GM15510 (cell line): ENCODE measurements around the gene SERPINF2.
A peak's percentile ranks its signal among the peaks of the same experiment; 100 is the strongest.

Experiments
- POLR2A ChIP-seq: IDR thresholded peaks from 3 replicates; pipeline ENCODE4 v1.6.1; 2011; ENCODE audit warnings: borderline replicate concordance; ENCODE audit not compliant: insufficient read length; ENCODE audit errors: extremely low read depth

SERPINF2 gene

GRCh38 chr17:1714427-1714979, 28.2 kb upstream of the SERPINF2 start:
- TF ChIP-seq POLR2A = no peak

DNA sequence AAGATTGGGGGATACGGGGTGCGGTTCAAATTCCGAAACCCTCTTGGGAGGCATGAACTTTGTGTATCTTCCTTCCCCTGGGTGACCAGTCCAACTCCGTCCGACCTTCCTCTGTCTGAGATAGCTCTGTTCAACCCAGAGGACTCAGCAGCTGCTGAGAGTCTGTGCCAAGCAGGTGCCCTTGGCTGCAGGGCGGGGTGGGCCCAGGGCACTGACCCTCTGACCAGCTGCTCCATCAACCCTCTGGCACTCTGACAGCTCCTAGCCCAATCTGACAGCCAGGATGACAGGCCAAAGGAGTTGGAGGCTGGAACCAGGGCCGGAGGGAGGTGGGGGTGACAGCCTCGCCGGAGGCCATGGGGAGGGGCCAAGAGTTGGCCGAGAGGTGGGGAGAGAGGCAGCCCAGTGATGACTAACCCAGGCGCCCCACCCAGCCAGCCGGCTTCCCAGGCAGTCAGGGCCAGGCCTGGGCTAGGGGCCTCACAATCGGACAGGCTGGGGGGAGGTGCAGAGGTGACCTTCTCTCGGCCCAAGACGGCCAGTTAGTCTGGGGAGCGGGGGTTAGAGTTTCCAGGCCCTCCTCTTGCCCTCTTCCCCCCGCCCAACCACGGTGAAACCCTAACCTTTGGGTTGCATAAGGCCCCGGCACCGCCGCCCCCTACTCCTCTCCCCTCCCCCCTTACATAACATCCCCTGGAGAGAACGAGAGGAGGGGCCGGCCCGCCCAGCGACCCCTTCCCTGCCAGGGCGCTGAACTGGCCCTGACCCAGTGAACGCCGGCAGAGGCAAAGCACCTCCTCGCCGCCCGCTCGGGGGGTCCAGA, 27.5 kb upstream of the SERPINF2 start:
- TF ChIP-seq POLR2A = no peak

DNA sequence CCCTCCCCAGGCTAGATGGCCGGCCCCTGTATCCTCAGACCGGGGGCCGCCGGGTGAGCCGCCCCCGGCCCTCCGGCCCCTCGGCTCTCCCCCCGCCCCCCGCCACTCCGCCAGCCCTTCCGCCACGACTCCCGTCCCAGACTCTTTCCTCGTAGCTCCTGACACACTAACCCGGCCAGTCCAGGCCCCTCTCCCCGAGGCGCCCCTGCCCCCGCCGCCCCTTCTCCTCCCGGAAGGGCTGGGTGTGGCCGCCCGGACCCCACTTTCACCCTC, 26.9 kb upstream of the SERPINF2 start:
- TF ChIP-seq POLR2A = no peak

DNA sequence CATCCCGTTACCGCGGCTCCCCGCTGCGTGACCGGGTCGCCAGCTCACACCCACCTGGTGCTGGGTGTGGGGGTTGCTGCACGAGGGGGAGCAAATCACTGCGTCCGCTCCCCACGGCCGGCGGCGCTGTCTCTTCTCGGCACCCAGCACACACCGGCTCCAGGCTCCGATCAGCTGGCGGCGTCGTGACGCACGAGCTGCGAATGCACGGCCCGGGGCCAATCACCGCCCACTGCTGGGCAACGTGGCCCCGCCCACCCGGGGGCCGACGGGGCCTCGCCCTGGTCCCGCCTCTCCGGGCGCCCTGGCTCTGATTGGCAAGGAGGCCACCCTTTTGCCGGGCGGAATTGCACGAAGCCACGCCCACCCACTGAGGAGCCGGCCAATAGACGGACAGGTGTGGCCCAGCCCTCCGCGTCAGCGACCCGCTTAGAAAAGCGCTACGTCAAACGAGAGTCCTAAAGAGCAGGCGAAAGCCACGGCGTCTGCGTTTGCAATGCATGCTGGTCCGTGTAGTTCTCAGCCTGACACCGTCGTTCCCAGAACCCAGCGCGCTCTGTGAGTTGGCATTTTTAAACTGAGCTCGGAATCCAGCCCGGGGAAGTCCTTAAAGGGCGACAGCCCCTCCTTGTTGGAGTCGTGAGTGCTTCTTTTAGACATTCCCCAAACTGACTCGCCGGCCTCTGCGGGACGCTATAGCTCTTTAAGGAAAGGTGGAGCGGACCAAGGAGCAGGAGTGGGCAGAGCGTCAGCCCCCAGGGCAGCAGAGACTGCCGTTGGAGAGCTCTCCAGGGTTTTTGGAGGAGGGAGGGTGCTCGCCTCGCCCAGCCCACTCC, 26.4 kb upstream of the SERPINF2 start:
- peak; percentile 79 for TF ChIP-seq POLR2A

DNA sequence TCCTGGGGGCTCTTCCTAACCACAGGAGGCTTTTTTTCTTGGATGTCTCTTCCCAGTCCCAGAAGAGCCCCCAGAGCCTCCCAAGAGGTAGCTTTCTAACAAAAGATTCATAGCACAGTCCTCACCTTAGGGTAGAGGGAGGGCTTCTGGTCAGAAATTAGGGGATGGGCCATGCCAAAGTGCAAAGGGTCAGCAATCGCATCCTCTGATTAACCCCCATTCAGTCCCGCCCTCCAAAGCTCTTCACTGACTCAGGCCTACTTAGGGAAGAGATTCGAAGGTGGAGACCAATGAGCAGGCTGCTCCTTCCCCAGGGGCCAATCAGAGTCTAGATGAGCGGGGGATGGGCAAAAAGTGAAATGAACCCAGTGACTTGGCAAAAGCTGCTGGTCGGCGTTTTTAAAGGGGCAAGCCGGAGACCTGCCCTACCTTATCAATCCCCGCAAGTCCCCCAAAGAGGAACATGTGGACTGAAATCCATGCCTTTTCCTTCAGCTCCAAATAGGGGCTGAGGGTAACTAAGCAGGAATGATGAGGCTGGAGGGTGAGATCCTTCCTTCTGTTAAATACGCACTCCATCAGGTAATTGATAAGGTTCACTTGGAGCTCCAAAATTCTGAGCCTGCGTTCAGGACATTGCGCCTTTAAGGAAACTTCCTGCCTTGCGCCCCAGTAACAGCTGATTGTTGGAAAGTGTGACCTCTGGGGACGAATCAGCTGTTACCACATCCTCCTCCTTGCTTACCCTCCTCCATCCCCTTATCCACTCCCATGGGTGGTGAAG, 25.6 kb upstream of the SERPINF2 start:
- peak; percentile 52 for TF ChIP-seq POLR2A

DNA sequence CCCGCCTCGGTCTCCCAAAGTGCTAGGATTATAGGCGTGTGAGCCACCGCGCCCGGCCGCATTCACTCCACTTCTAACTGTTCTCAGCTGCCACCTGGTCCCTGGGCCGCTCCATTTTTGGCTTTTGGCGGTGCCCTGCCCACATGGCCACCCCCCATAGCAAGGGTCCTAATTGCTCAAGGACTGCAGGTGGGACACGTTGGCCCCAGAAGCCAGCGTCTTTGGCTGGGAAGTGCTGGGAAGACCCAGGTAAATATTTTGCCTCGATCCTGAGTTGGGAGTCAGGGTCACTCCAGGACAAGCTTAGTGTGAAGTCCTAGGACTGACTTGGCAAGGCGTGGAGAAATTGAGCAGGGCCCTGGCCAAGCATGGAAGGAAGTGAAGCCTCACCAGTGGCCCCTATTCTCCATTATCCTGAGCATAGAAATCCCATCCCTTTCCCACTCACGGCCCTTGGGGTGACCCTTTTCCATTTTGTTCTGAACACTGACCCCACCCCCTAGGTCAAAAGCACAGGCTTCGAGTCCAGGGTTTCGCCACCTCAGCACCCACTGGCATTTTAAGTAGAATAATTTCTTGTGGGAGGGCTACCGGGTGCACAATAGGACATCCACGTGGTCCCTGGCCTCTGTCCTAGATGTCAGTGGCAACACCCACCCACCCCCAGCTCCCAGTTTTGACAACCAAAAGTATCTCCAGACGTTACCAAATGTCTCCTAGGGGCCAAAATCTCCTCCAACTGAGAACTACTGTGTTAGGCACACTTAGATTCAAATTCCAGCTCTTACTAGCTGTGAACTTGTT, 24.1 kb upstream of the SERPINF2 start:
- no peak for TF ChIP-seq POLR2A

GRCh38 chr17:1720856-1721386, 21.8 kb upstream of the SERPINF2 start:
- no peak for TF ChIP-seq POLR2A

- TF ChIP-seq POLR2A = peak; percentile 66
Measured at GRCh38 chr17:1724351-1724868, 18.3 kb upstream of the SERPINF2 start, which contains the start of gene WDR81. WDR81 (plus strand) TSS chr17:1724704; CDS start chr17:1724960, 256 bp downstream.

GRCh38 chr17:1724869-1725641, 17.6 kb upstream of the SERPINF2 start:
- no peak for TF ChIP-seq POLR2A

GRCh38 chr17:1725642-1726511, 16.8 kb upstream of the SERPINF2 start:
- TF ChIP-seq POLR2A = no peak

DNA sequence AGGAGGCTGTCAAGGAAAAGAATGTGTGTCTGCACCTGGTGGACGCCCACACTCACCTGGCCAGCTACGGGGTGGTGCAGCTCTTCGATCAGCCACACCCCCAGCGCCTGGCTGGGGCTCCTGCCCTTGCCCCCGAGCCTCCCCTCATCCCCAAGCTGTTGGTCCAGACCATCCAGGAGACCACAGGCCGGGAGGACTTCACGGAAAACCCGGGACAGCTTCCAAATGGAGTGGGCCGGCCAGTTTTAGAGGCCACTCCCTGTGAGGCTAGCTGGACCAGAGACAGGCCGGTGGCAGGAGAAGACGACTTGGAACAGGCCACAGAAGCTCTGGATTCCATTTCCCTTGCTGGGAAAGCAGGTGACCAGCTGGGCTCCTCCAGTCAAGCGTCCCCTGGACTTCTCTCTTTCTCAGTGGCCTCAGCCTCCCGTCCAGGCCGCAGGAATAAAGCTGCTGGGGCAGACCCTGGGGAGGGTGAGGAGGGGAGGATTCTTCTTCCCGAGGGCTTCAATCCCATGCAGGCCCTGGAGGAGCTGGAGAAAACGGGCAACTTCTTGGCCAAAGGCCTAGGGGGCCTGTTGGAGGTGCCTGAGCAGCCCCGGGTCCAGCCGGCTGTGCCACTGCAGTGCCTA, 15.9 kb upstream of the SERPINF2 start:
- TF ChIP-seq POLR2A = no peak
